ENCODE measurements around the gene SHROOM3. TPM values are rescaled to one million over a fixed set of nuclear protein-coding genes. Genes with fewer than 3 reads are reported as not detected.
A peak's percentile ranks its signal among the peaks of the same experiment; 100 is the strongest.
"Not testable (repeated sequence)": the region's sequence is repeated elsewhere in the genome, so short reads cannot be mapped to it uniquely, and the experiment has no call there.

Gene SHROOM3
- total RNA-seq, 2 donors from 2014 or later: 30.6 to 30.9 TPM

GRCh38 chr4:76406081-76406480 lies 28.9 kb upstream of the SHROOM3 start:
- H3K27me3 ChIP-seq: no peaks in the 10 kb centered on the region
- no peaks in the 10 kb centered on the region for H3K36me3 ChIP-seq
- DNase-seq (ENCODE audit: low spot score): no peak
- no peaks in the 10 kb centered on the region for H3K9me3 ChIP-seq
- H3K4me1 ChIP-seq: no peaks in the 10 kb centered on the region
- no peak for TF ChIP-seq CTCF (IDR thresholded peaks at IDR 0.05)
- no peak overlapping the region for H3K4me3 ChIP-seq
- no peak overlapping the region for H3K27ac ChIP-seq

- TF ChIP-seq CTCF (IDR thresholded peaks at IDR 0.05): no peak
Observed at GRCh38 chr4:76407440-76408119, 27.4 kb upstream of the SHROOM3 start.

GRCh38 chr4:76410636-76411035 lies 24.4 kb upstream of the SHROOM3 start:
- Histone ChIP-seq H3K36me3 (no peaks in the 10 kb centered on the region), H3K4me1 (no peaks in the 10 kb centered on the region), H3K27me3 (no peaks in the 10 kb centered on the region), H3K27ac (no peak overlapping the region), H3K9me3 (no peaks in the 10 kb centered on the region), H3K4me3 (no peak overlapping the region)
- TF ChIP-seq CTCF (IDR thresholded peaks at IDR 0.05): no peak
- no peak for DNase-seq (ENCODE audit: low spot score)

More at GRCh38 chr4:76407440-76408119, 27.4 kb upstream of the SHROOM3 start:
- Histone ChIP-seq H3K9me3 (no peaks in the 10 kb centered on the region), H3K27me3 (no peaks in the 10 kb centered on the region), H3K4me3 (no peak overlapping the region), H3K27ac (no peak overlapping the region), H3K36me3 (no peaks in the 10 kb centered on the region), H3K4me1 (no peaks in the 10 kb centered on the region)
- DNase-seq (ENCODE audit: low spot score): no peak

- TF ChIP-seq CTCF (IDR thresholded peaks at IDR 0.05): no peak
- Histone ChIP-seq H3K27me3 (no peaks in the 10 kb centered on the region), H3K27ac (no peak overlapping the region), H3K36me3 (no peaks in the 10 kb centered on the region), H3K4me1 (peaks cover 0 to 14% of the 10 kb centered on the region in 2 donors), H3K4me3 (peak overlapping the region; percentile 48 to 66), H3K9me3 (no peaks in the 10 kb centered on the region)
- DNase-seq (ENCODE audit: low spot score): no peak
Observed at GRCh38 chr4:76420188-76420761, 14.8 kb upstream of the SHROOM3 start.

GRCh38 chr4:76420762-76421581 lies 14.1 kb upstream of the SHROOM3 start, which contains the start of gene CCDC158:
Gene CCDC158 (minus strand): TSS chr4:76421141. CDS start chr4:76403207, 17,934 bp downstream.
- DNase-seq (ENCODE audit: low spot score): no peak
- Histone ChIP-seq H3K4me1 (peaks cover 0 to 14% of the 10 kb centered on the region in 2 donors), H3K36me3 (no peaks in the 10 kb centered on the region), H3K27me3 (no peaks in the 10 kb centered on the region), H3K9me3 (no peaks in the 10 kb centered on the region), H3K27ac (peak within 1 kb of the TSS in 1 of 2 donors; percentile 21), H3K4me3 (peak within 1 kb of the TSS; percentile 48 to 66)
- peak in 1 of 2 donors; percentile 15 for TF ChIP-seq CTCF (IDR thresholded peaks at IDR 0.05)

- not testable (repeated sequence) for H3K27ac ChIP-seq; H3K9me3 ChIP-seq; H3K27me3 ChIP-seq; H3K4me3 ChIP-seq; DNase-seq (ENCODE audit: low spot score); H3K36me3 ChIP-seq
- peaks cover 0 to 14% of the 10 kb centered on the region in 2 donors for H3K4me1 ChIP-seq
Observed at GRCh38 chr4:76423159-76423558, 11.9 kb upstream of the SHROOM3 start.
